GM08714 (cell line): ENCODE results near the gene ISLR2.

Experiments used
- H3K4me3 ChIP-seq: fragments of 200-500 bp; sonication (Bioruptor generic); 2 replicates; pipeline ENCODE4 v1.5.1; 2014; ENCODE audit warnings: mild to moderate bottlenecking, low read length, inconsistent platforms
- ZNF274 ChIP-seq: IDR thresholded peaks from 2 replicates; pipeline ENCODE4 v1.6.1; 2012; ENCODE audit warnings: mild to moderate bottlenecking, low read depth, low read length

ISLR2 gene

DNA sequence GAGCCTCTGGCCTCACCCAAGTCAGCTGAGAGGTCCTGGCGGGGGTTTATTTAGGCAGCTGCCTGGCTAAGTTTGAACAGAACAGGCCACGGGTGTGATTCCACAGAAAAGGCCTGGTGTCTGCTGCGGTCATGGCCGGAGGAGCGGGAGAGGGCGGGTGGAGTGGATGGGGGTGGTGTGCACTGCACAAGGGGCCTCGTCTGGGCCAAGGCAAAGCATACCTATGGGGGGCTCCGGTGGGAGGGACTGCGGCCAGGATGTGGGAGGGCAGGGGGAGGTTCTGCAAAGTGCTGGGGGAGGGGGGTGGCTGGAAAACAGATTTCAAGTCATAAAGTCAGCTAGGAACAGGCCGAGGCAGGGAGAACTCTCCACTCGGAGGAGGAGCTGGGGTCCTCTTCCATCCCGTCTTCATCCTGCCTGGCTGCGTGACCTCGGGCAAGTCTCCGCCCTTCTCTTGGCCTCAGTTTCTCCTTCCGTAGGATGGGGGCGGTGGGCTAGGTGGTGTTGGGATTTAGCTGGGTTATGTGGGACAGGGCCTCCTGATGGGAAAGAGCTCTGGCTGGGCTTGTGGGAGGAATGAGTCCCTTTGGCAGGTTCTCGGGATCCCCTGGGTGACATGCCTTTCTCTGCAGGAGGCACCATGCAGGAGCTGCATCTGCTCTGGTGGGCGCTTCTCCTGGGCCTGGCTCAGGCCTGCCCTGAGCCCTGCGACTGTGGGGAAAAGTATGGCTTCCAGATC, 44.0 kb downstream of the ISLR2 start:
- TF ChIP-seq ZNF274: no peak
- H3K4me3 ChIP-seq: no peak overlapping the region

DNA sequence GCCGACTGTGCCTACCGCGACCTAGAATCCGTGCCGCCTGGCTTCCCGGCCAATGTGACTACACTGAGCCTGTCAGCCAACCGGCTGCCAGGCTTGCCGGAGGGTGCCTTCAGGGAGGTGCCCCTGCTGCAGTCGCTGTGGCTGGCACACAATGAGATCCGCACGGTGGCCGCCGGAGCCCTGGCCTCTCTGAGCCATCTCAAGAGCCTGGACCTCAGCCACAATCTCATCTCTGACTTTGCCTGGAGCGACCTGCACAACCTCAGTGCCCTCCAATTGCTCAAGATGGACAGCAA, 44.5 kb downstream of the ISLR2 start:
- H3K4me3 ChIP-seq: no peak overlapping the region
- TF ChIP-seq ZNF274: no peak

DNA sequence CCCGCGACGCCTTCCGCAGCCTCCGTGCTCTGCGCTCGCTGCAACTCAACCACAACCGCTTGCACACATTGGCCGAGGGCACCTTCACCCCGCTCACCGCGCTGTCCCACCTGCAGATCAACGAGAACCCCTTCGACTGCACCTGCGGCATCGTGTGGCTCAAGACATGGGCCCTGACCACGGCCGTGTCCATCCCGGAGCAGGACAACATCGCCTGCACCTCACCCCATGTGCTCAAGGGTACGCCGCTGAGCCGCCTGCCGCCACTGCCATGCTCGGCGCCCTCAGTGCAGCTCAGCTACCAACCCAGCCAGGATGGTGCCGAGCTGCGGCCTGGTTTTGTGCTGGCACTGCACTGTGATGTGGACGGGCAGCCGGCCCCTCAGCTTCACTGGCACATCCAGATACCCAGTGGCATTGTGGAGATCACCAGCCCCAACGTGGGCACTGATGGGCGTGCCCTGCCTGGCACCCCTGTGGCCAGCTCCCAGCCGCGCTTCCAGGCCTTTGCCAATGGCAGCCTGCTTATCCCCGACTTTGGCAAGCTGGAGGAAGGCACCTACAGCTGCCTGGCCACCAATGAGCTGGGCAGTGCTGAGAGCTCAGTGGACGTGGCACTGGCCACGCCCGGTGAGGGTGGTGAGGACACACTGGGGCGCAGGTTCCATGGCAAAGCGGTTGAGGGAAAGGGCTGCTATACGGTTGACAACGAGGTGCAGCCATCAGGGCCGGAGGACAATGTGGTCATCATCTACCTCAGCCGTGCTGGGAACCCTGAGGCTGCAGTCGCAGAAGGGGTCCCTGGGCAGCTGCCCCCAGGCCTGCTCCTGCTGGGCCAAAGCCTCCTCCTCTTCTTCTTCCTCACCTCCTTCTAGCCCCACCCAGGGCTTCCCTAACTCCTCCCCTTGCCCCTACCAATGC, 45.1 kb downstream of the ISLR2 start:
- TF ChIP-seq ZNF274: no peak
- no peak overlapping the region for H3K4me3 ChIP-seq

DNA sequence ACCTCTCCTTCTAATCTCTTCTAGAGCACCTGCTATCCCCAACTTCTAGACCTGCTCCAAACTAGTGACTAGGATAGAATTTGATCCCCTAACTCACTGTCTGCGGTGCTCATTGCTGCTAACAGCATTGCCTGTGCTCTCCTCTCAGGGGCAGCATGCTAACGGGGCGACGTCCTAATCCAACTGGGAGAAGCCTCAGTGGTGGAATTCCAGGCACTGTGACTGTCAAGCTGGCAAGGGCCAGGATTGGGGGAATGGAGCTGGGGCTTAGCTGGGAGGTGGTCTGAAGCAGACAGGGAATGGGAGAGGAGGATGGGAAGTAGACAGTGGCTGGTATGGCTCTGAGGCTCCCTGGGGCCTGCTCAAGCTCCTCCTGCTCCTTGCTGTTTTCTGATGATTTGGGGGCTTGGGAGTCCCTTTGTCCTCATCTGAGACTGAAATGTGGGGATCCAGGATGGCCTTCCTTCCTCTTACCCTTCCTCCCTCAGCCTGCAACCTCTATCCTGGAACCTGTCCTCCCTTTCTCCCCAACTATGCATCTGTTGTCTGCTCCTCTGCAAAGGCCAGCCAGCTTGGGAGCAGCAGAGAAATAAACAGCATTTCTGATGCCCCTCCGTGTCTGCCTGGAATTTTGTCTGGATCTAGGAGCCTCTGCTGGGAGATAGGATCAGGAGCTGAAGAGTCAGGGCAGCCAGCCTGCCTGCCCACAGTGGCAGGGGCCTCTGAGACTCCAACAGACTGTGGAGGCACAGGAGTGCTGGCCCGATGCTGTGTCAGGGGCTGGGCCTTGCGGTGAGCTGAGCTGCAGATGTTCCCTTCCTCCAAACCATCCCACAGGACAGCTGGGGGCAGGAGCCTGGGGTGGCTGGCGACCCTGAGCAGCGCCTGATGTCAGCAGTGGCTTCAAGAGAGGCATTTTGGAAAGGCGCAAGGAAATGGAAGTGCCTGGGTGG, 46.2 kb downstream of the ISLR2 start:
- no peak overlapping the region for H3K4me3 ChIP-seq
- no peak for TF ChIP-seq ZNF274

DNA sequence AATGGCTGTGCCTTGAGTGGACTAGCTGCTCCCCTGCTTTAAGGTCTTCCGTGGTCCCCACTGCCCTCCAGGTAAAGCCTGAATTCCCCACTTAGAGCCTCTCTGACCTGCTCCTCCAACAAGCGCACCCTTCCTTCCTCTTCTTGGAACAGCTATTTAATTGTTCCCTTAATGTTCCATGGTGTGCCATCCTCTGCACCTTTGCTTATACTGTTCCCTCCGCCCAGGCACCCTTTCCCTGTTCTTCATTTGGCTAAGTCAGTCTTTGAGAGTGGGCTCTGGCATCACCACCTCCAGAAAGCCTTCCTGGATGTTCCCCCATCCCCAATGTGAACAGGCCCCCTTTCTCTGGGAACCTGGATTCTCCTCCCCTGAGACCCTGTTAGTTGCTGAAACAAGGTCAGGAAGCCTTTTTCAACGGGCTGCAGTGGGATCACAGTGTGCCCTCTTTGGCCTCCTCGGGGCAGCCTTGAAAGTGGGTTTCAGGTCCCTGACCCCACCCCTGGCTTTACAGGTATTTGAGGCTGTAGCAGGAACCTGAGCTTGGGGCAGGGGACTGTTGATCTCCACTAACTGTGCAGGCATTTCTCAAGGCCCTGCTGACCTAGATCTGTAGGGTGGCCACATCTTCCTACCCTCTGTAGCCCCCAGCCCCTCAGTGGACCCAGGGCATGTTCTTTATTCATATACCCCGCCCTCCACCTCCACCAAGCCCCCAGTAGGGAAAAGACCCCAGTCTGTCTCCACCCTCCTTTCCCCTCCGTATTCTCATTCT, 48.1 kb downstream of the ISLR2 start:
- no peak overlapping the region for H3K4me3 ChIP-seq
- TF ChIP-seq ZNF274: no peak

DNA sequence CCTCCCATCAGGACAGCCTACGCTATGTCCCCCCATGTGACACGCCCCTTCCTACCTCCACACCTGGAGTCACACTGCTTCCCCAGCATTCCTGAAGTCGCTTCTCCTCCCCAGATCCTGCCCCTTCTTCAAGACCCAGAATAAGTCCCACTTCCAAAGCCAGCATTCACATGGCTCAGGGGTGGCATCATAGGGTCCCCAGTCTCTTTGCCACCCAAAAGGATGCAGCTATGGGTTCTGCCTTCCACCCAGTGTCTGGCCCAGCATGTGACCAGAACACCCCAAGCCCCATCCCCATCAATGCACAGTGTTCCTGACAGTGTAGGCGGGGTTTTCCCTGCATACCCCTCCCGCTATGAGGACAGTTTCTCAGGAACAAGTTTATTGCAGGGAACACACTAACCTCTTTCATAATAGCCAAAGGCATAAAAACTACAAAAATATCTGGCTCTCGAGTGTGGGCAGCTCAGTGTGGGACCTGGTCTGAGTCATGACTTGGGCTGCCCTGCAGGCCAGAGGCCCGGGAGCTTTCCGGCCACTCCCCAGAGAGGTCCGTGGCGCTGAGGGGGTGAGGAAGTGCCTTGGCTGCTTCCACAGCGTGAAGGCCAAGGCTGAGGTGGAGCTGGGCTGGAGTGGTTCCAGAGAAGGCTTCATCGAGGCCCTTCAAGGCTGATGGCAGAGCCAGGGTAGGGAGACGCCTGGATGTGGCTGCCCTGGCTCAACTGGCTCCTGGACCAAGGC, 48.9 kb downstream of the ISLR2 start:
- H3K4me3 ChIP-seq: no peak overlapping the region
- no peak for TF ChIP-seq ZNF274

DNA sequence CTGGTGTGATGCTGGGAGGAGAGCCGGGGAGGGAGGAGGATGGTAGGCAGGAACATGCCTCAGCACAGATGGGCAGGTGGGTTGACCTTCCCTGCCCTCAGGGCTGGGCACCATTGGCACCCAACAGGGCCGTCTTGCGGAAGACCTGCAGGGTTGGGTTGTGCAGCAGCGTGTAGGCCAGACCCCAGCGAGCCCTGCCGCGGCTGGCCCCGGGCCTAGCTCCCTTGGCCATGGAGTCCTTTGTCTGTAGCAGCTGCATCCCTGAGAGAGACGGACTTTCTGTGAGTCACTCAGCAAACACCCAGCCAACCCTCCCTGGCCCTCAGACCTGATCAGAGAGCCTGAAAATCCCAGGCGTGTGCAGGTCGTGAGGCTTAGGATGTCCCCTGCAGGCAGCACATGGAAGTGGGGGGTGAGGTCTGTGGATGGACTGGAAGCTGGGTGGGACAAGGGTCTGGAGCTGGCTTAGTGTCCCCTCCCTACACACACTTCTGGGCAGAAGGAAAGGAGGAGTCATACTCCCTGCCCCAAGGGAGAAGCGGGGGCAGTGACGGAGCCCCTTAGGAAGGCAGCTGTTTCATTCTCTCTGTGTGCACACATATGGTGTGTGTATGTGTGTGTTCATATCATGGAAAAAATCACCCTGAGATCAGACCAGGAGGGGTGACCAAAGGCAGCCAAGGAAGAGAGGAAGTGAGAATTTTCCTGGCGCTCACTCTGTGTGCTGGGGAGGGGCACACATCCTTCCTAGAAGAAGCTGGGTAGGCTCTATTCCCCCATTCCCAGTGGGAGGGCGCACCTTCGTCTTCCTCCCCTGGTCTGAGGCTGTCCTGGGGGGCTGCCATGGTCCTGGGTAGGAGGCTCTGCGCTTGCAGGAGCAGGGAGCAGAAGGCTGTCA, 49.8 kb downstream of the ISLR2 start:
- no peak overlapping the region for H3K4me3 ChIP-seq
- TF ChIP-seq ZNF274: no peak

DNA sequence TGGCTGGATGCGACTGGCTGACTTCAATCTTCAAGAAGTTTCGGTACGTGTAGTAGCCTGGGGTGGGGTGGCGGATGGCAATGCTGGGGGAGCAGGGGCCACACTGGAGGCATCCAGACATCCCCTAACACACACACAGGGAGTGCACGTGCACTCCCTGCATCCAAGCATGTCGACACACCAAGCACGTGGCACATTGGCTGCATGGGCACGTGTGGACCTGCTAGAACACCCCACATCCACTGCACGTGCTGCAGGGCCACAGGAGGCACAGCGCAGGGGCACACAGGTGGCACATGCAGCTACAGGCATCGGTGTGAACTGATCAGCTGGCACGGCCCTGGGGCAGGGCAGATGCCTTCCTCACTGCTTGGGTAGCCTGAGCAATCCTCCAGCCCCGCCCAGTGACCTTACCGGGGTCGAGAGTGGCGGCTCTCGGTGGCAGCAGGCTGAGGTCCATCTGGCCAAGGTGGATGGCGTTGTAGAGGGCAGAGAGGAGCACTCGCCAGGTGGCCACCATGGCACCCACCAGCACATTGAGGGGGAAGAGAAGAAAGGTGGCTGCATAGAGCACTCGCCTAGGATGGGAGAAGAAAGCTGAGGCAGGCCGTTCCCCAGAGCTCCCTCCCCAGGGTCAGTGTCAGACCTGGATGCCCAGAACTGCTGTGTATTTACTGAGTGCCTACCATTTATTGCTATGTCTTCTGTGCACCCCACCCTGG, 50.7 kb downstream of the ISLR2 start:
- no peak for TF ChIP-seq ZNF274
- no peak overlapping the region for H3K4me3 ChIP-seq

DNA sequence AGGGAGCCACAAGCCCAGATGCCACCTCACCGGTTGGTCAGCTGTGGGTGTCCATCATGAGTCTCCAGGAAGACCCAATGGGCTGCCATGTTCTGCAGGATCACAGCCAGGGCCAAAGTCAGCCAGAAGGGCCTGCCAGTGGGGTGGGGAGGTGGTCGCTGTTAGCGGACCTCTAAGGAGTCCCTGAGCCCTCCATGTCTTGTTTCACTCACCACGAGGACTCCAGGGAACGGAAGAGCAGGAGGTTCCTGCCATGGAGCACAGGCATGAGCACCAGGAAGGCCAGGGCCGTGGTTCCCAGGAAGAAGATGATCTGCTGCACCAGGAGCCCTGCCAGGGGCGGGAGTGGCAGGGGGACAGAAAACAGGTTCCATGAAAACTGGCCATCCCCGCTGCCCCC, 51.7 kb downstream of the ISLR2 start:
- no peak for TF ChIP-seq ZNF274
- H3K4me3 ChIP-seq: no peak overlapping the region

DNA sequence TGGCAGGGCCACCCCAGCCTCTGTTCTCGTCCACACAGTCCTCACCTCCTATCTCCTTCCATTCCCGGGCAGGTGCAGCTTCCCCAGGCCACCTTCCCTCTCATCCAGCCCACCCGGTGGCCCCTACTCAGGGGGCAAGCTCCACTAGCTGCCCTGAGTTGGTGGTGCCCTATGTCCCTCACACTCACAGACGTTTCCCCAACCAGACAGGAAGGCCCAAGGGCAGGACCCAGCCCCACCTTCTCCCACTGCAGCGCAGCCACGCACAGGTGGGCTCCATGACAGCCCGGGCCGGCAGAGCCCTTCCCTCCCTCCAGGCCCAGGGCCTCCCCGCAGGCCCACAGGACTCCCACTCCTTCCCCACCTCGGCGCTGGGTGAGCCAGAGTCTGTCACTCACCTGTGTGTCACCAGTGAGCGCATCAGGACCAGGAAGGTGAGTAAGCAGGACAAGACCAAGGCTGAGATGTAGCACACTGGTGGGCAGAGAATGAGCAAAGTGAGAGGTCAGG, 54.3 kb downstream of the ISLR2 start:
- H3K4me3 ChIP-seq: no peak overlapping the region
- no peak for TF ChIP-seq ZNF274

DNA sequence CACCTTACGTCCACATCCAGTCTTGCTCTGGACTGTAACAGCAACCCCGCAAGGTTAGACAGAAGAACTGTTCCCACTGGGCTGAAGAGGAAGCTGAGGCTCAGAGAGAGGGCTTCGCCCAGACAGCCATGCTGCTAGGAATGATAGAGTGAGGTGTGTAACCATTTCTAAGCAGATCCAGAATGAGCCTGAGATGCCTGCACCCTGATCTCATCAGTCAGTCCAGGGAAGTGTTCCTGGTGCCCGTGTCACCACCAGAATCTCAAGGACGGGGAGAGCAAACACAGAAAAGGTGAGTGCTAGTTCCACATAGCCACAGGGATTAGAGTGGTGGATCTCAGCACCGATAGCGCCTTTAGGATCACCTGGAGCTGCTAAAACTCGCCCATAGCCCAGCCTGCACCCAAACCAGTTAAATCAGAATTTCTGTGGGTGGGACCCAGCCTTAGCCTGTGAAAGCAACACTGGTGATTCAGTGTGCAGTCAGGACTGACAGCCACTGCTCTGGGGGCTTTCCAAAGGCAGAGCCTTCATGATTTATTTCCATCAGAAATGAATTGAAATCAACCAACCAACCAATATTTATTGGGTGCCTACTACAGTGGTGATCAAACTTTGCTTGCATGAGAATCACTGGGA, 55.4 kb downstream of the ISLR2 start:
- TF ChIP-seq ZNF274: no peak
- no peak overlapping the region for H3K4me3 ChIP-seq
